Left hindlimb (tissue), 1 donor: ENCODE results near the gene ALKBH6.

Source experiments
- DNase-seq: peaks from one replicate; pipeline ENCODE4 v3.0.0-alpha.2; 2018

The ALKBH6 gene

GRCh38 chr19:36030264-36031148, 16.5 kb upstream of the ALKBH6 start:
- DNase-seq = no peak

GRCh38 chr19:36028313-36029041, 14.5 kb upstream of the ALKBH6 start:
- DNase-seq = no peak

GRCh38 chr19:36027696-36028095, 13.7 kb upstream of the ALKBH6 start:
- no peak for DNase-seq

GRCh38 chr19:36026091-36026876, 12.3 kb upstream of the ALKBH6 start:
- DNase-seq = no peak

- DNase-seq = peak; percentile 2
These were observed 11.5 kb upstream of the ALKBH6 start for GRCh38 chr19:36025541-36025940.

- DNase-seq = peak; percentile 13
These were observed 9.4 kb upstream of the ALKBH6 start for GRCh38 chr19:36023432-36023831.

GRCh38 chr19:36019061-36019670, 5.2 kb upstream of the ALKBH6 start:
- DNase-seq = no peak

- DNase-seq = no peak
These were observed 567 bp downstream of the ALKBH6 start for GRCh38 chr19:36013280-36014011.

- DNase-seq = no peak
These were observed 3.6 kb downstream of the ALKBH6 start for GRCh38 chr19:36010402-36010801.

- no peak for DNase-seq
These were observed 4.2 kb downstream of the ALKBH6 start for GRCh38 chr19:36009633-36010379.

GRCh38 chr19:36009220-36009619, 4.8 kb downstream of the ALKBH6 start:
- peak; percentile 68 for DNase-seq

GRCh38 chr19:36008336-36008978, 5.6 kb downstream of the ALKBH6 start, which contains the start of gene SYNE4:
Gene SYNE4 (minus strand): TSS chr19:36008813. CDS start chr19:36008681, 132 bp downstream.
- no peak for DNase-seq

GRCh38 chr19:36006955-36007354, 7.1 kb downstream of the ALKBH6 start:
- DNase-seq = no peak

GRCh38 chr19:36003284-36003683, 10.7 kb downstream of the ALKBH6 start:
- DNase-seq = no peak

GRCh38 chr19:36001605-36002004, 12.4 kb downstream of the ALKBH6 start:
- no peak for DNase-seq

- DNase-seq = no peak
These were observed 17.2 kb downstream of the ALKBH6 start for GRCh38 chr19:35996777-35997176.

- peak; percentile 94 for DNase-seq
These were observed 18.7 kb downstream of the ALKBH6 start, which contains the start of gene SDHAF1 for GRCh38 chr19:35995048-35995993. Gene SDHAF1 (plus strand): TSS chr19:35995188. CDS start chr19:35995275, 87 bp downstream.

GRCh38 chr19:35993923-35994598, 20.0 kb downstream of the ALKBH6 start:
- peak; percentile 53 for DNase-seq
